ENCODE measurements around the gene GRB10.

The GRB10 gene

DNA sequence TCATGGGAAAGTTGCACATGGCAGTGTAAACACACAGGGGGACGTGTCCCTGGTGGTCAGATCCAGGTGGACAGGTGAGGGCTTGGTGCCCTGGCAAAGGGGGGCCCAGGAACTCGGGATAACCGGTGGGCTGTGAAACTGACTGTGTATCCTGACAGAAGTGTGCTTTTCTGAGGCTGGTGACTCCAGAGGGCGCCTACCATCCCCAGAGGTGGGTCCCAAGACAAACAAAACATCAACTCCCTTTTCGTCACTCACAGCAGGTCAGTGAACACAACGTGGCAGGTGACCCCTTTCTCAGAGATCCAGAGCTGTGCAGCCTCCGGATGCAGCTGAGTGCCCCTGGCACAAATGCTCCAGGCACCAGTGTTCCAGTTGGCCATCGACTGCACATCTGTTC is 161.5 kb downstream of the GRB10 start:
- DNase-seq = no peak
- Histone ChIP-seq H3K27me3 (ENCODE audit: control insufficient read depth in 1 of 2, insufficient read depth in 1 of 2, low read length in 2 of 2) (no peaks in the 10 kb centered on the region), H3K36me3 (ENCODE audit: control insufficient read depth in 1 of 2, insufficient read depth in 2 of 2, low read depth in 1 of 2, low read length in 2 of 2) (peaks cover 46 to 58% of the 10 kb centered on the region in 2 experiments), H2BK15ac (ENCODE audit: low read depth, poor library complexity, severe bottlenecking) (no peak overlapping the region), H3K27ac (ENCODE audit: low read length, poor library complexity, severe bottlenecking) (no peak overlapping the region), H3K79me1 (replicated peaks; ENCODE audit: low read length, poor library complexity, severe bottlenecking) (peaks cover 35% of the 10 kb centered on the region), H4K8ac (ENCODE audit: low read length) (no peak overlapping the region), H2AFZ (ENCODE audit: low read depth, low read length) (no peak overlapping the region), H2BK12ac (ENCODE audit: low read length in 2 of 2) (no peak overlapping the region), H3K14ac (ENCODE audit: low read length in 2 of 2) (no peak overlapping the region), H3K23ac (ENCODE audit: low read length in 2 of 2) (no peak overlapping the region), H3K9ac (ENCODE audit: low read length) (no peak overlapping the region), H2AK5ac (ENCODE audit: low read length, severe bottlenecking) (no peak overlapping the region), H2BK5ac (ENCODE audit: low read depth, low read length, poor library complexity, severe bottlenecking) (no peak overlapping the region), H3K4me2 (ENCODE audit: low read length, poor library complexity, severe bottlenecking) (no peak overlapping the region), H3K4me3 (ENCODE audit: insufficient read depth in 1 of 2, low read depth in 1 of 2, low read length in 2 of 2) (no peak overlapping the region), H2BK120ac (ENCODE audit: low read depth, low read length) (no peak overlapping the region), H4K91ac (ENCODE audit: low read length) (no peak overlapping the region), H3K4me1 (ENCODE audit: control insufficient read depth, insufficient read depth, low read depth, low read length) (no peaks in the 10 kb centered on the region), H3K18ac (ENCODE audit: low read depth in 1 of 2, low read length in 2 of 2) (no peak overlapping the region), H3K9me3 (ENCODE audit: control insufficient read depth, low read length) (no peaks in the 10 kb centered on the region), H3K4ac (ENCODE audit: low read depth in 1 of 2, low read length in 2 of 2) (no peak overlapping the region)
- whole genome bisulfite sequencing = 91% methylated on average over 7 of the region's 8 CpGs

DNA sequence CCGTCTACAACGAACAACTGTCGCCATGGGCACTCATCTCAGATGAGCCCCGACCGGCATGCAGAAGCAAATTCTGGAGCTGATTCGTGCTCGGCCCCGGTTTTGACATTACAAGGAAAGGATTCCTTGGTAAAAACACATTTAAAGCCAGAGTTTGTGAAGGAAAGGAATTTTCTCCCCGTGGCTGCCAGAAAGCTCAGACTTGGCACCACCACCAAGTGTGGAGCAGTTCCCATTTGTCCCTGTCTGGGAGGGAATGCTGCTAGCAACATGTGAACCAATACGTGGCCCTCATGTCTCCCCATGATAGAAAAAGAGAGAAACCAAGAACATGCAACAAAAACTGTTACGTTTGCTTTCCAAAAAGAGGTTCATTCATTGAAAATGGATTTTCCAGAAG is 162.3 kb downstream of the GRB10 start:
- Histone ChIP-seq H3K4ac (ENCODE audit: low read depth in 1 of 2, low read length in 2 of 2) (no peak overlapping the region), H3K18ac (ENCODE audit: low read depth in 1 of 2, low read length in 2 of 2) (no peak overlapping the region), H2BK120ac (ENCODE audit: low read depth, low read length) (no peak overlapping the region), H2BK12ac (ENCODE audit: low read length in 2 of 2) (no peak overlapping the region), H3K79me1 (replicated peaks; ENCODE audit: low read length, poor library complexity, severe bottlenecking) (peaks cover 37% of the 10 kb centered on the region), H3K4me3 (ENCODE audit: insufficient read depth in 1 of 2, low read depth in 1 of 2, low read length in 2 of 2) (no peak overlapping the region), H3K36me3 (ENCODE audit: control insufficient read depth in 1 of 2, insufficient read depth in 2 of 2, low read depth in 1 of 2, low read length in 2 of 2) (peaks cover 50 to 58% of the 10 kb centered on the region in 2 experiments), H3K4me1 (ENCODE audit: control insufficient read depth, insufficient read depth, low read depth, low read length) (no peaks in the 10 kb centered on the region), H3K14ac (ENCODE audit: low read length in 2 of 2) (no peak overlapping the region), H3K9me3 (ENCODE audit: control insufficient read depth, low read length) (no peaks in the 10 kb centered on the region), H4K91ac (ENCODE audit: low read length) (no peak overlapping the region), H2AK5ac (ENCODE audit: low read length, severe bottlenecking) (no peak overlapping the region), H2BK15ac (ENCODE audit: low read depth, poor library complexity, severe bottlenecking) (no peak overlapping the region), H3K27me3 (ENCODE audit: control insufficient read depth in 1 of 2, insufficient read depth in 1 of 2, low read length in 2 of 2) (no peaks in the 10 kb centered on the region), H3K27ac (ENCODE audit: low read length, poor library complexity, severe bottlenecking) (no peak overlapping the region), H3K9ac (ENCODE audit: low read length) (no peak overlapping the region), H2BK5ac (ENCODE audit: low read depth, low read length, poor library complexity, severe bottlenecking) (no peak overlapping the region), H3K4me2 (ENCODE audit: low read length, poor library complexity, severe bottlenecking) (no peak overlapping the region), H2AFZ (ENCODE audit: low read depth, low read length) (no peak overlapping the region), H4K8ac (ENCODE audit: low read length) (no peak overlapping the region), H3K23ac (ENCODE audit: low read length in 2 of 2) (no peak overlapping the region)
- WGBS = 93% methylated on average over 10 of the region's 11 CpGs
- DNase-seq = no peak

DNA sequence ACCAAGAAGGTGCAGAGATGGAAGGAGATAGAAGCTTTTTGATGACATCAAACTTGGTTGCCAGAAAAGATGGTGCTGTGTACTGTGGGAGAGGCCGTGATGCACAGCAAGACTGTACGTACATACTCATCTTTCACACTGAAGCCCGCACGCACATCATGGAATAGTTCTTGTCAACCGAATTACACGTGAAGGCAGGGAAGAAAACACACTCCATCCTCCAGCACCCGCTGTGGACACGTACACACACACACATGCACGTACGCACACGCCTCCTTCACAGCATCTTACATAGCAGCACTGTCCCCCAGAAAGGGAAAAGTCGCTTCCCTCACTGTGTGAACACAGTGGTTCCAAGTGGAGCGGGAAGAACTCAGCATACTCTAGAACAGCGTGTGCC is 163.0 kb downstream of the GRB10 start:
- H4K91ac ChIP-seq (ENCODE audit: low read length) = no peak overlapping the region
- H2AK5ac ChIP-seq (ENCODE audit: low read length, severe bottlenecking) = no peak overlapping the region
- no peak overlapping the region for H3K27ac ChIP-seq (ENCODE audit: low read length, poor library complexity, severe bottlenecking)
- H3K14ac ChIP-seq (ENCODE audit: low read length in 2 of 2) = no peak overlapping the region
- peaks cover 37% of the 10 kb centered on the region for H3K79me1 ChIP-seq (replicated peaks; ENCODE audit: low read length, poor library complexity, severe bottlenecking)
- no peaks in the 10 kb centered on the region for H3K9me3 ChIP-seq (ENCODE audit: control insufficient read depth, low read length)
- H3K4me1 ChIP-seq (ENCODE audit: control insufficient read depth, insufficient read depth, low read depth, low read length) = no peaks in the 10 kb centered on the region
- H3K36me3 ChIP-seq (ENCODE audit: control insufficient read depth in 1 of 2, insufficient read depth in 2 of 2, low read depth in 1 of 2, low read length in 2 of 2) = peaks cover 53 to 58% of the 10 kb centered on the region in 2 experiments
- H4K8ac ChIP-seq (ENCODE audit: low read length) = peak overlapping the region; percentile 4
- no peak overlapping the region for H2BK12ac ChIP-seq (ENCODE audit: low read length in 2 of 2)
- no peak overlapping the region for H3K9ac ChIP-seq (ENCODE audit: low read length)
- no peak overlapping the region for H2AFZ ChIP-seq (ENCODE audit: low read depth, low read length)
- H3K27me3 ChIP-seq (ENCODE audit: control insufficient read depth in 1 of 2, insufficient read depth in 1 of 2, low read length in 2 of 2) = no peaks in the 10 kb centered on the region
- no peak overlapping the region for H2BK5ac ChIP-seq (ENCODE audit: low read depth, low read length, poor library complexity, severe bottlenecking)
- DNase-seq = no peak
- H2BK120ac ChIP-seq (ENCODE audit: low read depth, low read length) = no peak overlapping the region
- H3K23ac ChIP-seq (ENCODE audit: low read length in 2 of 2) = no peak overlapping the region
- no peak overlapping the region for H3K4ac ChIP-seq (ENCODE audit: low read depth in 1 of 2, low read length in 2 of 2)
- no peak overlapping the region for H3K4me2 ChIP-seq (ENCODE audit: low read length, poor library complexity, severe bottlenecking)
- WGBS = 92% methylated on average over 14 of the region's 14 CpGs
- no peak overlapping the region for H2BK15ac ChIP-seq (ENCODE audit: low read depth, poor library complexity, severe bottlenecking)
- H3K4me3 ChIP-seq (ENCODE audit: insufficient read depth in 1 of 2, low read depth in 1 of 2, low read length in 2 of 2) = no peak overlapping the region
- H3K18ac ChIP-seq (ENCODE audit: low read depth in 1 of 2, low read length in 2 of 2) = no peak overlapping the region

DNA sequence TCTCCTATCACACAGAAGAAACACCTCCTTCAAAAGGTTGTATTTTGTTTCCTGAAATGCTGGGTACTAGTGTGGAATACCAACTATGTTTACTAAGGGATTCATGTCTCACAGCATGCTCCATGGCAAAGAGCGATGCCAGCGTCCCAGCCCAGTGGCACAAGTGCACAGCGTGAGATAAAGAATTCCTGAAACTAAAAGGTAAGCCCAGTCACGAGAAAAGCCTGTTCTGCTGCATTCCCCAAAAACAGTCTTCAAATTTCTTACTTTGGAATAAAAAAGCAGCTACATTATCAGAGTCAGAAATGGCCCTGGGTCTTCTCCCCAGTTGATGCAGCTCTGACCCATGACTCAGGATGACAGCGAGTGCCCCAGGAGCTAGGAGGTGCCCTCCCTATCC is 164.4 kb downstream of the GRB10 start:
- Histone ChIP-seq H4K8ac (ENCODE audit: low read length) (no peak overlapping the region), H3K4me1 (ENCODE audit: control insufficient read depth, insufficient read depth, low read depth, low read length) (no peaks in the 10 kb centered on the region), H2BK12ac (ENCODE audit: low read length in 2 of 2) (no peak overlapping the region), H3K23ac (ENCODE audit: low read length in 2 of 2) (no peak overlapping the region), H2BK5ac (ENCODE audit: low read depth, low read length, poor library complexity, severe bottlenecking) (no peak overlapping the region), H2AFZ (ENCODE audit: low read depth, low read length) (no peak overlapping the region), H3K79me1 (replicated peaks; ENCODE audit: low read length, poor library complexity, severe bottlenecking) (peaks cover 32% of the 10 kb centered on the region), H3K27ac (ENCODE audit: low read length, poor library complexity, severe bottlenecking) (no peak overlapping the region), H3K4ac (ENCODE audit: low read depth in 1 of 2, low read length in 2 of 2) (no peak overlapping the region), H3K27me3 (ENCODE audit: control insufficient read depth in 1 of 2, insufficient read depth in 1 of 2, low read length in 2 of 2) (no peaks in the 10 kb centered on the region), H2BK15ac (ENCODE audit: low read depth, poor library complexity, severe bottlenecking) (no peak overlapping the region), H2AK5ac (ENCODE audit: low read length, severe bottlenecking) (no peak overlapping the region), H3K9me3 (ENCODE audit: control insufficient read depth, low read length) (no peaks in the 10 kb centered on the region), H3K36me3 (ENCODE audit: control insufficient read depth in 1 of 2, insufficient read depth in 2 of 2, low read depth in 1 of 2, low read length in 2 of 2) (peaks cover 60 to 66% of the 10 kb centered on the region in 2 experiments), H3K4me2 (ENCODE audit: low read length, poor library complexity, severe bottlenecking) (no peak overlapping the region), H3K4me3 (ENCODE audit: insufficient read depth in 1 of 2, low read depth in 1 of 2, low read length in 2 of 2) (no peak overlapping the region), H3K18ac (ENCODE audit: low read depth in 1 of 2, low read length in 2 of 2) (no peak overlapping the region), H3K9ac (ENCODE audit: low read length) (no peak overlapping the region), H3K14ac (ENCODE audit: low read length in 2 of 2) (no peak overlapping the region), H4K91ac (ENCODE audit: low read length) (no peak overlapping the region), H2BK120ac (ENCODE audit: low read depth, low read length) (peak overlapping the region; percentile 27)
- 92% methylated on average over 5 of the region's 5 CpGs for WGBS
- no peak for DNase-seq

Measured in mesenchymal stem cell (in vitro differentiated cells and primary cell).